Ovary (tissue), 3 donors: ENCODE results near the gene JSRP1.

ENCODE experiments used
- CTCF ChIP-seq, 3 donors: fragments of 450-650 bp in 2 of 3; fragments of 200-600 bp in 1 of 3; IDR thresholded peaks; one replicate each; pipeline versions ENCODE4 v1.5.1 to v1.8.0; 2016 to 2022; ENCODE audit warnings: antibody characterized with exemption in 3 of 3, mild to moderate bottlenecking in 1 of 3
- EP300 ChIP-seq: sonication (generic); formaldehyde crosslinking; IDR thresholded peaks from one replicate; pipeline ENCODE4 v1.6.1; 2017; ENCODE audit warnings: antibody characterized with exemption
- POLR2A ChIP-seq: fragments of 450-650 bp; IDR thresholded peaks from one replicate; pipeline ENCODE4 v1.6.1; 2017; ENCODE audit warnings: antibody characterized with exemption, mild to moderate bottlenecking, moderate library complexity
- donor health status: DM: no; HTN: no; CAD: no.

DNA sequence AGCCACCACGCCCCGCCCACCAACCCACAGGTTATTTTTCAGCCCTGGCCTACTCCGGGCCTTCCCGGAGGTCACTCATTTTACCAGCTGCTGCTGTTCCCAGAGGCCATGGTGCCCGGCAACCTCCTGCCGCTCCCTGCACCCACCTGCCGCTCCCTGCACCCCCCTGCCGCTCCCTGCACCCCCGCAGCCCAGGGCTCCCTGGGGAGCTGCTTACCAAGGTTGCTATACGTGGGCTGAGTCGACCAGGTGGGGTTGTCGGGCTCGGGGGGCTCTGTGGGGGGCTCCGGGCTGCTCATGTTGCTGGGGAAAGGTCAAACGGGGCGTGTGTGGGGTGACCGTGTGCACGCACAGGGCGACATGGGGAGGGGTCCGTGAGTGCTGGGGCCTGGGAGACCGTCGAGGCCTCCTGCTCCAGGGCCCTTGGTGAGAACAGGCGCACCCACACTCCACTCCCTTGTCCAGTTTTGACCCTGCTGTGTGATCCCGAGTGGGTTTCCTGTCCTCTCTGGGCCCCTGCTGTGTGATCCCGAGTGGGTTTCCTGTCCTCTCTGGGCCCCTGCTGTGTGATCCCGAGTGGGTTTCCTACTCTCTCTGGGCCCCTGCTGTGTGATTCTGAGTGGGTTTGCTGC is 24.5 kb upstream of the JSRP1 start:
- TF ChIP-seq CTCF (IDR thresholded peaks at IDR 0.05) (no peak), POLR2A (no peak), EP300 (no peak)
